ENCODE results near the gene FRMD3.

Gene FRMD3

DNA sequence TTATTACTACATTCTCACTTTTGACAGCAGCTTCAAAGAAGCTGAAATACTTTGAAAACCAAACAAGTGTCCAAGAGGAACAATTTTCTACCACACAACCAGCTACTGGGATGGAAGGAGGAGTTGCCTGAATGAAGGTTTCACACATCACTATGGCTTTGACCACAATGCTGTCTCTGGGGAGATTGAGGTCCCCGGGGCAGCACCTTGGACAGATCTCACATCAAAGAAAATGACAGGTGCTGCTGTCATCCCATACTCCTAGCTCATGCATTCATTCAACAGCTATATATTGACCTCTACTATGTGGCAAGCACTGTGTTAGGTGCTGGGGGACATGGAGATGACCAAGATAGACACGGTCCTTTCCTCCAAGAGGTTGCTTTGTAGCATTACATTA lies 242.1 kb downstream of the FRMD3 start:
- TF ChIP-seq EP300 (IDR thresholded peaks at IDR 0.05; ENCODE audit: borderline replicate concordance) (no peak), CEBPB (IDR thresholded peaks at IDR 0.05) (no peak), NFIC (IDR thresholded peaks at IDR 0.05) (no peak), RAD21 (IDR thresholded peaks at IDR 0.05; ENCODE audit: low read depth) (no peak), CREB1 (IDR thresholded peaks at IDR 0.05; ENCODE audit: low read depth) (no peak), ZBTB7A (IDR thresholded peaks at IDR 0.05; ENCODE audit: low read depth) (no peak), TCF12 (IDR thresholded peaks at IDR 0.05; ENCODE audit: low read depth) (no peak)
- TF ChIP-seq, protein P1, sequence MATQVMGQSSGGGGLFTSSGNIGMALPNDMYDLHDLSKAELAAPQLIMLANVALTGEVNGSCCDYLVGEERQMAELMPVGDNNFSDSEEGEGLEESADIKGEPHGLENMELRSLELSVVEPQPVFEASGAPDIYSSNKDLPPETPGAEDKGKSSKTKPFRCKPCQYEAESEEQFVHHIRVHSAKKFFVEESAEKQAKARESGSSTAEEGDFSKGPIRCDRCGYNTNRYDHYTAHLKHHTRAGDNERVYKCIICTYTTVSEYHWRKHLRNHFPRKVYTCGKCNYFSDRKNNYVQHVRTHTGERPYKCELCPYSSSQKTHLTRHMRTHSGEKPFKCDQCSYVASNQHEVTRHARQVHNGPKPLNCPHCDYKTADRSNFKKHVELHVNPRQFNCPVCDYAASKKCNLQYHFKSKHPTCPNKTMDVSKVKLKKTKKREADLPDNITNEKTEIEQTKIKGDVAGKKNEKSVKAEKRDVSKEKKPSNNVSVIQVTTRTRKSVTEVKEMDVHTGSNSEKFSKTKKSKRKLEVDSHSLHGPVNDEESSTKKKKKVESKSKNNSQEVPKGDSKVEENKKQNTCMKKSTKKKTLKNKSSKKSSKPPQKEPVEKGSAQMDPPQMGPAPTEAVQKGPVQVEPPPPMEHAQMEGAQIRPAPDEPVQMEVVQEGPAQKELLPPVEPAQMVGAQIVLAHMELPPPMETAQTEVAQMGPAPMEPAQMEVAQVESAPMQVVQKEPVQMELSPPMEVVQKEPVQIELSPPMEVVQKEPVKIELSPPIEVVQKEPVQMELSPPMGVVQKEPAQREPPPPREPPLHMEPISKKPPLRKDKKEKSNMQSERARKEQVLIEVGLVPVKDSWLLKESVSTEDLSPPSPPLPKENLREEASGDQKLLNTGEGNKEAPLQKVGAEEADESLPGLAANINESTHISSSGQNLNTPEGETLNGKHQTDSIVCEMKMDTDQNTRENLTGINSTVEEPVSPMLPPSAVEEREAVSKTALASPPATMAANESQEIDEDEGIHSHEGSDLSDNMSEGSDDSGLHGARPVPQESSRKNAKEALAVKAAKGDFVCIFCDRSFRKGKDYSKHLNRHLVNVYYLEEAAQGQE (IDR thresholded peaks at IDR 0.05; ENCODE audit: low read depth): peak; percentile 89

DNA sequence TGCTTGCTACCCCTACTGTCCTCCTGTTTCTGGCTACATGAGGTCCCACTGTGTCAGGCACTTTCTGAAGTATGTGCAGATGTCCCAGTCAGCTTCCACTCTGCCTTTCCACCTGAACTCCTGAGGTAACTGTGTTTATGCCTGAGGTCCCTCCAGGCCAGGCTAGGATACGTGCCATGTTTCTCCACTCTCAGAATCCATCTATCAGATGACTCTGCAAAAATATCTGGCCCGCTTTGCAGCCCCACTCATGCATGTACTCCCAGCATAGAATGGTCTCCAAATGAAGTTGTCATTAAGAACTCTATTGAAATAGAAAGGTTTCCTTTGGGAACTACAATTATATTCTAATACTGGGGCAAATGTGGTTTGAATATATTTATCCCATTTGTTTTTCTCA lies 243.4 kb downstream of the FRMD3 start:
- TF ChIP-seq CREB1 (IDR thresholded peaks at IDR 0.05; ENCODE audit: low read depth): no peak
- TF ChIP-seq TCF12 (IDR thresholded peaks at IDR 0.05; ENCODE audit: low read depth): no peak
- TF ChIP-seq, protein P2, sequence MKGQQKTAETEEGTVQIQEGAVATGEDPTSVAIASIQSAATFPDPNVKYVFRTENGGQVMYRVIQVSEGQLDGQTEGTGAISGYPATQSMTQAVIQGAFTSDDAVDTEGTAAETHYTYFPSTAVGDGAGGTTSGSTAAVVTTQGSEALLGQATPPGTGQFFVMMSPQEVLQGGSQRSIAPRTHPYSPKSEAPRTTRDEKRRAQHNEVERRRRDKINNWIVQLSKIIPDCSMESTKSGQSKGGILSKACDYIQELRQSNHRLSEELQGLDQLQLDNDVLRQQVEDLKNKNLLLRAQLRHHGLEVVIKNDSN (IDR thresholded peaks at IDR 0.05): no peak
- no peak for TF ChIP-seq EP300 (IDR thresholded peaks at IDR 0.05; ENCODE audit: borderline replicate concordance)
- TF ChIP-seq, protein P3, sequence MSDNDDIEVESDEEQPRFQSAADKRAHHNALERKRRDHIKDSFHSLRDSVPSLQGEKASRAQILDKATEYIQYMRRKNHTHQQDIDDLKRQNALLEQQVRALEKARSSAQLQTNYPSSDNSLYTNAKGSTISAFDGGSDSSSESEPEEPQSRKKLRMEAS (IDR thresholded peaks at IDR 0.05): no peak
- no peak for TF ChIP-seq YY1 (IDR thresholded peaks at IDR 0.05; ENCODE audit: low read depth)
- no peak for TF ChIP-seq TEAD4 (IDR thresholded peaks at IDR 0.05)
- TF ChIP-seq NFIC (IDR thresholded peaks at IDR 0.05): no peak
- TF ChIP-seq FOXM1 (IDR thresholded peaks at IDR 0.05; ENCODE audit: borderline replicate concordance, low read depth): no peak
- TF ChIP-seq TAF1 (IDR thresholded peaks at IDR 0.05; ENCODE audit: low read depth): no peak
- TF ChIP-seq, protein P1 (IDR thresholded peaks at IDR 0.05; ENCODE audit: low read depth): no peak

DNA sequence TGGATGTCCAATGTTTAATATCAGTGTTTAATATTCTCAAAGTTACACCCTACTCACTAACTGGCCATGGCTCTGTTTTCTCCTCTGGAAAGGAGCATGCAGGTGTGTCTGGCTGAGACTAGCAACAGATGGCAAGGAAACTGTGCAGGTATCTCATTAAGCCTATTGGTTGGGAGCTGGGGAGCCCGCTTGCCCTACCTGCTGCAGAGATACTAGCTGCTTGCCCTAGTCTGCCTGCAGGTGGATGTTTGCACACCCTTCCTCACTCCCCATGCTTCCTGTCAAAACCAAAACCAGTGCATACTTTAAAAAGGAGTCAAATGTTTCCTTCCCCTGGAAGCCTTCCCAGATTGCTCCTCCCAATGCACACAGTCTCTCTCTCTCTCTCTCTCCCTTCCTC lies 247.0 kb downstream of the FRMD3 start:
- TF ChIP-seq EP300 (IDR thresholded peaks at IDR 0.05; ENCODE audit: borderline replicate concordance): no peak
- TF ChIP-seq, protein P1 (IDR thresholded peaks at IDR 0.05; ENCODE audit: low read depth): no peak
- TF ChIP-seq CREB1 (IDR thresholded peaks at IDR 0.05; ENCODE audit: low read depth): no peak
- no peak for TF ChIP-seq TAF1 (IDR thresholded peaks at IDR 0.05; ENCODE audit: low read depth)
- no peak for TF ChIP-seq TCF12 (IDR thresholded peaks at IDR 0.05; ENCODE audit: low read depth)
- no peak for TF ChIP-seq FOXM1 (IDR thresholded peaks at IDR 0.05; ENCODE audit: borderline replicate concordance, low read depth)
- TF ChIP-seq, protein P2 (IDR thresholded peaks at IDR 0.05): no peak

DNA sequence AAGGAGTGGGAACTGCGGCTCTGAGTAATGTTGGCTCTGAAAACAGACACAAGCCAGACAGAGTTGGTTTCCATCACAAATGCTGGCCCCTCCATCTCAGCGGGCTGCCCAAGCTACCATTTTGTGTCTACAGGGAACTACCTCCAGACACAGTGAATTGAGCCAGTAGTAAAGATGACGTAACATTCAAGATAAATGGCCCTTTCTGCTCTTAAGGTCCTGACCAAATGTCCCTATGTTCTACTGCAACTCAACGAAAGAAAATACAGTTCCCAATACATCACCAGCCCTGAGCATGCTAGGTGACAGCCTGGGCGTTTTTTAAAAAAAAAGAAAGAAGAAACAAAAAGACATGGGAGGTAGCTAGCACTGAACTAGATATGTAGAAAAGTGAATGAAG lies 247.5 kb downstream of the FRMD3 start:
- TF ChIP-seq, protein P1 (IDR thresholded peaks at IDR 0.05; ENCODE audit: low read depth): no peak
- no peak for TF ChIP-seq YY1 (IDR thresholded peaks at IDR 0.05; ENCODE audit: low read depth)
- no peak for TF ChIP-seq TEAD4 (IDR thresholded peaks at IDR 0.05)
- TF ChIP-seq TAF1 (IDR thresholded peaks at IDR 0.05; ENCODE audit: low read depth): no peak
- TF ChIP-seq, protein P3 (IDR thresholded peaks at IDR 0.05): no peak
- TF ChIP-seq NFIC (IDR thresholded peaks at IDR 0.05): no peak
- TF ChIP-seq RAD21 (IDR thresholded peaks at IDR 0.05; ENCODE audit: low read depth): no peak
- no peak for TF ChIP-seq CEBPB (IDR thresholded peaks at IDR 0.05)
- no peak for TF ChIP-seq EGR1 (IDR thresholded peaks at IDR 0.05)
- TF ChIP-seq ZBTB7A (IDR thresholded peaks at IDR 0.05; ENCODE audit: low read depth): no peak
- TF ChIP-seq EP300 (IDR thresholded peaks at IDR 0.05; ENCODE audit: borderline replicate concordance): no peak
- TF ChIP-seq, protein P2 (IDR thresholded peaks at IDR 0.05): no peak
- no peak for TF ChIP-seq TCF12 (IDR thresholded peaks at IDR 0.05; ENCODE audit: low read depth)
- no peak for TF ChIP-seq FOXM1 (IDR thresholded peaks at IDR 0.05; ENCODE audit: borderline replicate concordance, low read depth)
- no peak for TF ChIP-seq CREB1 (IDR thresholded peaks at IDR 0.05; ENCODE audit: low read depth)
